Gastroesophageal sphincter (tissue), 4 donors: ENCODE measurements around the gene GRM3. TPM values are rescaled to one million over a fixed set of nuclear protein-coding genes. Genes with fewer than 3 reads are reported as not detected.

ENCODE experiments used
- ATAC-seq: fragments of 150-250 bp; one replicate; pipeline ENCODE4 v1.9.1; 2016; ENCODE audit warnings: mild to moderate bottlenecking, moderate library complexity
- H3K27ac ChIP-seq, 4 donors: fragments of 200-600 bp; sonication (generic) in 3 of 4; 1 replicate in 3 of 4; 2 replicates in 1 of 4; pipeline ENCODE4 v1.5.1; 2016 to 2019
- H3K27me3 ChIP-seq: fragments of 200-600 bp; sonication (generic); one replicate; pipeline ENCODE4 v1.5.1; 2019
- H3K36me3 ChIP-seq, 2 donors: fragments of 200-600 bp; sonication (generic); one replicate each; pipeline ENCODE4 v1.5.1; 2019; ENCODE audit warnings: control low read depth in 1 of 2
- H3K4me1 ChIP-seq, 3 donors: fragments of 200-600 bp; sonication (generic); 1 replicate in 2 of 3; 2 replicates in 1 of 3; pipeline ENCODE4 v1.5.1; 2016 to 2019; ENCODE audit warnings: control low read depth in 2 of 3
- H3K4me3 ChIP-seq, 2 donors: fragments of 200-600 bp; sonication (generic); one replicate each; pipeline ENCODE4 v1.5.1; 2019; ENCODE audit warnings: mild to moderate bottlenecking in 1 of 2, moderate library complexity in 1 of 2
- H3K9me3 ChIP-seq, 3 donors: fragments of 200-600 bp; sonication (generic); one replicate each; pipeline ENCODE4 v1.5.1; 2017 to 2019; ENCODE audit warnings: control low read depth in 2 of 3
- EP300 ChIP-seq: sonication (generic); formaldehyde crosslinking; IDR thresholded peaks from one replicate; pipeline ENCODE4 v1.6.1; 2017; ENCODE audit warnings: antibody characterized with exemption, mild to moderate bottlenecking
- POLR2A ChIP-seq, 2 donors: fragments of 450-650 bp; IDR thresholded peaks; one replicate each; pipeline ENCODE4 v1.6.1; 2017; ENCODE audit warnings: antibody characterized with exemption in 2 of 2, mild to moderate bottlenecking in 2 of 2, moderate library complexity in 1 of 2
- POLR2AphosphoS5 ChIP-seq: sonication (generic); formaldehyde crosslinking; IDR thresholded peaks from one replicate; pipeline ENCODE4 v1.6.1; 2017; ENCODE audit warnings: antibody characterized with exemption
- WGBS, 2 donors: methylation state at CpG; one replicate each; pipeline ENCODE4 v1.1.5; 2018; ENCODE audit warnings: low coverage in 1 of 2; 5-methylcytosine and 5-hydroxymethylcytosine counted together
- total RNA-seq, 4 donors: library from RNA; depleted of rRNA; stranded (reverse); fragments of >200 nt; gene quantifications; one replicate each; pipeline ENCODE4 v1.1.0, GENCODE V29; 2016
- TF ChIP-seq, protein P1 (sequence below), 4 experiments: fragments of 200-600 bp in 2 of 4; fragments of 450-650 bp in 2 of 4; sonication (generic) in 1 of 4; IDR thresholded peaks; one replicate each; pipeline ENCODE4 v1.5.1; 2017 to 2019; ENCODE audit warnings: antibody characterized with exemption in 4 of 4, mild to moderate bottlenecking in 2 of 4, moderate library complexity in 2 of 4

The GRM3 gene
- total RNA-seq, 4 donors from 2014 or later = not detected

DNA sequence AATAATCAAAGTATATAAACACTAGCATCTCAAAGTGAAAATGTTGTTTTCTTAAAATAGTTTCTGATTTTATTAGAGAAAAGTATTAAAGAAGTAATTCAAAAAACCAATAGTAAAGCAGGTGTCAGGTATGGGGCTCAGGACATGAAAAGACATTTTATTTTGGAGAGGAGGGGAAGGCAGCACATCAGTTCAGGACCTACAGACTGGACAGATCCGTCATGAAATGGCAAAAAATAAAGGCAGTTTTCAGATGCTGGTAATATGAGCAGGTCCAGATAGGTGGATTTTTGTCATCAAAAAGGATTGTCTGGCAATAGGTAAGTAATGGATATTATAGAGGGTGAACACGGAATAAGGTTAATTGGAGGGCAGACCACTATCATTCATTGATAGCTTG lies 49.0 kb downstream of the GRM3 start:
- Histone ChIP-seq H3K4me1 (no peaks in the 10 kb centered on the region), H3K9me3 (no peaks in the 10 kb centered on the region), H3K36me3 (no peaks in the 10 kb centered on the region), H3K27ac (no peak overlapping the region), H3K4me3 (no peak overlapping the region), H3K27me3 (no peaks in the 10 kb centered on the region)
- no peak for ATAC-seq
- no peak for TF ChIP-seq EP300
- no peak for TF ChIP-seq POLR2AphosphoS5
- TF ChIP-seq POLR2A (IDR thresholded peaks at IDR 0.05) = no peak
- TF ChIP-seq, protein P1, sequence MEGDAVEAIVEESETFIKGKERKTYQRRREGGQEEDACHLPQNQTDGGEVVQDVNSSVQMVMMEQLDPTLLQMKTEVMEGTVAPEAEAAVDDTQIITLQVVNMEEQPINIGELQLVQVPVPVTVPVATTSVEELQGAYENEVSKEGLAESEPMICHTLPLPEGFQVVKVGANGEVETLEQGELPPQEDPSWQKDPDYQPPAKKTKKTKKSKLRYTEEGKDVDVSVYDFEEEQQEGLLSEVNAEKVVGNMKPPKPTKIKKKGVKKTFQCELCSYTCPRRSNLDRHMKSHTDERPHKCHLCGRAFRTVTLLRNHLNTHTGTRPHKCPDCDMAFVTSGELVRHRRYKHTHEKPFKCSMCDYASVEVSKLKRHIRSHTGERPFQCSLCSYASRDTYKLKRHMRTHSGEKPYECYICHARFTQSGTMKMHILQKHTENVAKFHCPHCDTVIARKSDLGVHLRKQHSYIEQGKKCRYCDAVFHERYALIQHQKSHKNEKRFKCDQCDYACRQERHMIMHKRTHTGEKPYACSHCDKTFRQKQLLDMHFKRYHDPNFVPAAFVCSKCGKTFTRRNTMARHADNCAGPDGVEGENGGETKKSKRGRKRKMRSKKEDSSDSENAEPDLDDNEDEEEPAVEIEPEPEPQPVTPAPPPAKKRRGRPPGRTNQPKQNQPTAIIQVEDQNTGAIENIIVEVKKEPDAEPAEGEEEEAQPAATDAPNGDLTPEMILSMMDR (IDR thresholded peaks at IDR 0.05) = no peak
- WGBS, 2 donors = 61 to 77% methylated on average over 2 of the region's 2 CpGs

DNA sequence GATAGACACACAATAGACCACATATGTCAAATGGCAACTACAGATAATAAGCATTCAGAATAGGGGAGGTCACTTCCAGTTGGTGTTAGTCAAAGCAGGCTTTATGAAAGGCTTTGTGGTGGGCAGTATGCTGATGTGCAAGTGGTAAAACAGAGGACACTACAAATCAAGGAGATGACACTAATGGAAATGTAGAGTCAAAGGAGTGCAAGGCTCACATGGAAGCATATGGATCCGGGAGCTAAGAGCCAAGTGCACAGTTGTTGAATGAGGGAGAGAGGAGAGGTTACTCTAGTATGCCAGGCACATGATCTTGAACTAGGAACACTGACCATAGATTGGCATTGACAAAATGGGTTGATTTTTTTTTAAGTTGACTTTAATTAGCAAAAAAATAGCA lies 62.7 kb downstream of the GRM3 start:
- Histone ChIP-seq H3K36me3 (no peaks in the 10 kb centered on the region), H3K27me3 (no peaks in the 10 kb centered on the region), H3K4me3 (no peak overlapping the region), H3K9me3 (no peaks in the 10 kb centered on the region), H3K4me1 (no peaks in the 10 kb centered on the region), H3K27ac (no peak overlapping the region)
- WGBS, 2 donors = 50% methylated on average over 1 of the region's 1 CpG; no CpG with 5 or more reads in 1 of the 2 donors
- no peak for TF ChIP-seq EP300
- no peak for TF ChIP-seq POLR2AphosphoS5
- TF ChIP-seq POLR2A (IDR thresholded peaks at IDR 0.05) = no peak
- TF ChIP-seq, protein P1 (IDR thresholded peaks at IDR 0.05) = no peak
- ATAC-seq = no peak

DNA sequence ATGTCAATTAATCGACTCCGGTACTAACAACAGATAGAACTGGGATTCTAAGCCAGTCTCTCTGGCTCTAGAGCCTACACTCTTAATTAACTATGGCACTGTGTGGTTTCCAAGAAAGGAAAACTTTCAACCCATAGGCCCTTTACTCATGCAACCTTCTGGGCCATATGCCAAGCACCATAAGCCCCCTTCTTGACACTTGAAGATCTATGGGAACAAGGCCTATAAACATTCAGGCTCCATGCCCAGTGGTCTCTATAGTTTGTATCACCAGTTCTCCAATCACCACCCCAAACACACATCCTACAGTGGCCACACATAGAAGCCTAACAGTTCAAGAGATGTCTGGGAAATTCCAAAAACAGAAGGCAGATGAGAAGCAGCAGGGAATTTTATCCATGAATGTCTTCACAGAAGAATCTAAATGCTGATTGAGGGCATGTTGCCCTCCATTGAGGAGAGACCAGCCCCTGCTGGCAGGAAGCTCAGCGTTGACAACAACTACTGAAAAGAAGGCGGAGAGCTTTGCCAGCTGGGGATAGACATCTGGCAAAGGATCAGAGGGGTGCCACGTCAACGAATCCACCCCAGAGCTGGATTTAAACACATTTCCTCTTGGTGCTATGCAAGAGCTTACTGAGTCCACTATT lies 64.4 kb downstream of the GRM3 start:
- Histone ChIP-seq H3K27ac (no peak overlapping the region), H3K27me3 (no peaks in the 10 kb centered on the region), H3K9me3 (no peaks in the 10 kb centered on the region), H3K4me1 (no peaks in the 10 kb centered on the region), H3K4me3 (no peak overlapping the region), H3K36me3 (no peaks in the 10 kb centered on the region)
- ATAC-seq = no peak
- WGBS, 2 donors = 55 to 65% methylated on average over 5 to 6 of the region's 6 CpGs
- TF ChIP-seq, protein P1 (IDR thresholded peaks at IDR 0.05) = no peak
- TF ChIP-seq POLR2AphosphoS5 = no peak
- TF ChIP-seq POLR2A (IDR thresholded peaks at IDR 0.05) = no peak
- no peak for TF ChIP-seq EP300

DNA sequence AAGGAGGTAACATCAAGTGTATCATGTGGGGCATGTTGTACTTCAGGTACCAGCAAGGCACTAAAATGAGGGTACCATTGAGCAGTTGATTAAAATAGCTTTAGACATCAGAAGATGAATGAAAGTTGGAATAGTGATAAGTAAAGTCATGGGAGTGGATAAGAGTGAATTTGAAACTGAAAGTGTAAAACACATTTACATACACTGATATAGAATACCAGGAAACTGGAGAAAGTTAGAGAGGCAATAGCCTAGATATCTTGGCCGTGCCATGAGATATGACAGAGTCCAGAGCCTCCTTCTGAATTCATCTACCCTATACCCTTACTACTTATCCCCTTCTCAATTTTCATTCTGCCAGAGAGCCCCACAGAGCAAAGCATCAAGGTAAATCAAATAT lies 76.6 kb downstream of the GRM3 start:
- Histone ChIP-seq H3K4me1 (no peaks in the 10 kb centered on the region), H3K4me3 (no peak overlapping the region), H3K36me3 (no peaks in the 10 kb centered on the region), H3K9me3 (no peaks in the 10 kb centered on the region), H3K27ac (no peak overlapping the region), H3K27me3 (no peaks in the 10 kb centered on the region)
- ATAC-seq = no peak
- TF ChIP-seq EP300 = no peak
- TF ChIP-seq, protein P1 (IDR thresholded peaks at IDR 0.05) = no peak
- TF ChIP-seq POLR2A (IDR thresholded peaks at IDR 0.05) = no peak
- no peak for TF ChIP-seq POLR2AphosphoS5
- 82 to 100% methylated on average over 1 of the region's 1 CpG for WGBS, 2 donors

DNA sequence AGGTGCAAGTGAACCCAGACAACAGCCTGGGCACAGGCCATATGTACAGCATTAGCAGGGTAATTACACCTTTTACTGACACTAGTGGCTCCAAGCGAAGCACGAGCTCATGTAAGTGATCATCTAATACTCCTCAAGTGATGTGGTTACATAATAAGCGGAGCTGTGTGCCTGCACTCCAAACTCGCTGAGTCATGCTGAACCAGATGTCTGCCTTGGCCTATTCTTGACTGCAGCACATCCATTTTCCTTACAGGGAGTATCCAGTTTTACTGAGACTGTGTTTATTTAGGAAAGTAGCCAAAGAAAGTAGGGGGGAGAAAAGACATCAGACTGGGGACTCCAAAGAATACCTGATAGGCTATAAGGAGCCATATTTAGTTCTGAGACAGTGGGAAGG lies 90.1 kb downstream of the GRM3 start:
- no peaks in the 10 kb centered on the region for H3K27me3 ChIP-seq
- H3K4me1 ChIP-seq = no peaks in the 10 kb centered on the region
- no peak overlapping the region for H3K27ac ChIP-seq
- H3K36me3 ChIP-seq = no peaks in the 10 kb centered on the region
- 76% methylated on average over 4 of the region's 4 CpGs; no CpG with 5 or more reads in 1 of the 2 donors for WGBS, 2 donors
- no peak for ATAC-seq
- no peaks in the 10 kb centered on the region for H3K9me3 ChIP-seq
- H3K4me3 ChIP-seq = no peak overlapping the region
- TF ChIP-seq, protein P1 (IDR thresholded peaks at IDR 0.05) = no peak
- TF ChIP-seq POLR2A (IDR thresholded peaks at IDR 0.05) = no peak
- TF ChIP-seq EP300 = no peak
- no peak for TF ChIP-seq POLR2AphosphoS5
